Measurements from ENCODE around the gene ASL. TPM values are rescaled to one million over a fixed set of nuclear protein-coding genes. Genes with fewer than 3 reads are reported as not detected.

ASL gene
- total RNA-seq, 1 experiment from 2014 or later = 55.3 TPM

GRCh38 chr7:66054063-66054462, 21.6 kb upstream of the ASL start:
- intact Hi-C loops (cut with micrococcal nuclease; ENCODE audit: unreplicated experiment) = no loop called here
- DNase-seq = no peak
- H3K9me3 Mint-ChIP-seq (ENCODE audit: low read depth, unreplicated experiment) = no peaks in the 10 kb centered on the region
- no TSS peak for BruUV-seq (replicated peaks)
- H3K36me3 Mint-ChIP-seq (ENCODE audit: insufficient read depth, unreplicated experiment) = no peaks in the 10 kb centered on the region
- no peak overlapping the region for H3K4me3 Mint-ChIP-seq (ENCODE audit: low read depth, unreplicated experiment)
- H3K27me3 Mint-ChIP-seq (ENCODE audit: unreplicated experiment) = no peaks in the 10 kb centered on the region
- no peaks in the 10 kb centered on the region for H3K4me1 Mint-ChIP-seq (ENCODE audit: low read depth, unreplicated experiment)
- no peak overlapping the region for H3K27ac Mint-ChIP-seq (ENCODE audit: unreplicated experiment)
- TF ChIP-seq CTCF (IDR thresholded peaks at IDR 0.05; ENCODE audit: unreplicated experiment) = no peak
- CTCF ChIA-PET = no interaction called here

GRCh38 chr7:66055321-66055956, 20.2 kb upstream of the ASL start:
- no peak for DNase-seq
- no peaks in the 10 kb centered on the region for H3K4me1 Mint-ChIP-seq (ENCODE audit: low read depth, unreplicated experiment)
- no peaks in the 10 kb centered on the region for H3K36me3 Mint-ChIP-seq (ENCODE audit: insufficient read depth, unreplicated experiment)
- H3K9me3 Mint-ChIP-seq (ENCODE audit: low read depth, unreplicated experiment) = no peaks in the 10 kb centered on the region
- CTCF ChIA-PET = no interaction called here
- no peak overlapping the region for H3K27ac Mint-ChIP-seq (ENCODE audit: unreplicated experiment)
- H3K27me3 Mint-ChIP-seq (ENCODE audit: unreplicated experiment) = no peaks in the 10 kb centered on the region
- intact Hi-C loops (cut with micrococcal nuclease; ENCODE audit: unreplicated experiment) = no loop called here
- no TSS peak for BruUV-seq (replicated peaks)
- TF ChIP-seq CTCF (IDR thresholded peaks at IDR 0.05; ENCODE audit: unreplicated experiment) = no peak
- no peak overlapping the region for H3K4me3 Mint-ChIP-seq (ENCODE audit: low read depth, unreplicated experiment)

GRCh38 chr7:66060796-66061195, 14.8 kb upstream of the ASL start:
- BruUV-seq (replicated peaks) = no TSS peak
- no peak for DNase-seq
- H3K36me3 Mint-ChIP-seq (ENCODE audit: insufficient read depth, unreplicated experiment) = no peaks in the 10 kb centered on the region
- no peaks in the 10 kb centered on the region for H3K9me3 Mint-ChIP-seq (ENCODE audit: low read depth, unreplicated experiment)
- no peak for TF ChIP-seq CTCF (IDR thresholded peaks at IDR 0.05; ENCODE audit: unreplicated experiment)
- no peaks in the 10 kb centered on the region for H3K27me3 Mint-ChIP-seq (ENCODE audit: unreplicated experiment)
- CTCF ChIA-PET = interaction anchor here (0.6 kb wide), 1 partner anchor 35 kb away, joined by 3 read pairs; no protein-coding TSS in a partner anchor
- H3K4me3 Mint-ChIP-seq (ENCODE audit: low read depth, unreplicated experiment) = no peak overlapping the region
- intact Hi-C loops (cut with micrococcal nuclease; ENCODE audit: unreplicated experiment) = no loop called here
- H3K27ac Mint-ChIP-seq (ENCODE audit: unreplicated experiment) = no peak overlapping the region
- no peaks in the 10 kb centered on the region for H3K4me1 Mint-ChIP-seq (ENCODE audit: low read depth, unreplicated experiment)

- no TSS peak for BruUV-seq (replicated peaks)
- CTCF ChIA-PET = no interaction called here
- DNase-seq = no peak
- intact Hi-C loops (cut with micrococcal nuclease; ENCODE audit: unreplicated experiment) = no loop called here
- H3K27ac Mint-ChIP-seq (ENCODE audit: unreplicated experiment) = no peak overlapping the region
- no peaks in the 10 kb centered on the region for H3K9me3 Mint-ChIP-seq (ENCODE audit: low read depth, unreplicated experiment)
- TF ChIP-seq CTCF (IDR thresholded peaks at IDR 0.05; ENCODE audit: unreplicated experiment) = no peak
- H3K4me3 Mint-ChIP-seq (ENCODE audit: low read depth, unreplicated experiment) = no peak overlapping the region
- no peaks in the 10 kb centered on the region for H3K27me3 Mint-ChIP-seq (ENCODE audit: unreplicated experiment)
- peaks cover 5% of the 10 kb centered on the region for H3K4me1 Mint-ChIP-seq (ENCODE audit: low read depth, unreplicated experiment)
- H3K36me3 Mint-ChIP-seq (ENCODE audit: insufficient read depth, unreplicated experiment) = no peaks in the 10 kb centered on the region
These were observed 5.9 kb upstream of the ASL start for GRCh38 chr7:66069732-66070131.

Data from Calu3 (cell line).